Stimulated activated CD8-positive, alpha-beta memory T cell treated with anti-CD3 and anti-CD28 coated beads, Interleukin-4, amount 100 ng/mL, for 24 hours (primary cell): ENCODE measurements around the gene PPM1A.
A peak's percentile ranks its signal among the peaks of the same experiment; 100 is the strongest.

Source experiments
- DNase-seq: peaks from one replicate; pipeline ENCODE4 v3.0.0-alpha.2; 2020; ENCODE audit warnings: low read depth

Gene PPM1A

GRCh38 chr14:60227291-60227690, 21.7 kb upstream of the PPM1A start:
- no peak for DNase-seq

GRCh38 chr14:60229614-60230013, 19.4 kb upstream of the PPM1A start:
- DNase-seq: no peak

GRCh38 chr14:60232185-60232584, 16.8 kb upstream of the PPM1A start:
- no peak for DNase-seq

- no peak for DNase-seq
Measured at GRCh38 chr14:60233251-60233650, 15.8 kb upstream of the PPM1A start.

DNA sequence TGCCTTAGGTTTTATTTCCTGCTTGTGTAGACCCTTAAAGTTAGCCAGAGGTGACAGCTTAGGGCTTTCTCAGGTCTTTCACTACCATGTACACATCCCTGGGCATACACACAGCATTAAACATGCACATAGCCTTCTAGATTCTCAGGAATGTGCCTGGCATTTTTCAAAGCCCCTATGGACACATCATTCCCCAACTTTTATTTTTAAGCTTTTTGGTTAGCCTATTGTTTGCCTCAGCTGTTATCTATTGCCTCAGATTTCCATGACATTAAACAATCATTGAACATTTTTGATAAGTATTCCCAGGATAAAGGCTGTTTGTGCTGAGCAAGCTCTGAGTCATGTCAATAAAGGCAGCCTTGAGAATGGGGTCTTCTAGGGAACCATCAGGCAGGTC, 15.1 kb upstream of the PPM1A start:
- no peak for DNase-seq

DNA sequence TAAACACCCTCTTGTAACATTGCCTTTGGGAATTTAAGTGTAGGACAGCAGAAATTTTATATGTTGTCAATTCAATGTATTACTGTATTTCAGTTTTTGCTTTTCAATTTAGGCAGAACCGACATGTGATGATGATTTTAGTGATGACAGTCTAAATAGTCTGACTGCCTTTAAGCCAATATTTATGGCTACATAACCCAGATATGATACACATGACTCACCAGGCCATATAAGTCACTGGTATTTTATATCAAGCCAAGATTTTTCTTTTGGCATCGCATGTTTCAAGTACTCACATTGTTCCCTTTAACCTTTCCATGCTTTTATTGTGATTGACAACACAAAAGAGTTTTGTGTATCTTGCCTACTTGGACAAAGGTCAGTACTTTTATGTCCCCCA, 13.6 kb upstream of the PPM1A start:
- no peak for DNase-seq

GRCh38 chr14:60238955-60239354, 10.1 kb upstream of the PPM1A start:
- DNase-seq: no peak

DNA sequence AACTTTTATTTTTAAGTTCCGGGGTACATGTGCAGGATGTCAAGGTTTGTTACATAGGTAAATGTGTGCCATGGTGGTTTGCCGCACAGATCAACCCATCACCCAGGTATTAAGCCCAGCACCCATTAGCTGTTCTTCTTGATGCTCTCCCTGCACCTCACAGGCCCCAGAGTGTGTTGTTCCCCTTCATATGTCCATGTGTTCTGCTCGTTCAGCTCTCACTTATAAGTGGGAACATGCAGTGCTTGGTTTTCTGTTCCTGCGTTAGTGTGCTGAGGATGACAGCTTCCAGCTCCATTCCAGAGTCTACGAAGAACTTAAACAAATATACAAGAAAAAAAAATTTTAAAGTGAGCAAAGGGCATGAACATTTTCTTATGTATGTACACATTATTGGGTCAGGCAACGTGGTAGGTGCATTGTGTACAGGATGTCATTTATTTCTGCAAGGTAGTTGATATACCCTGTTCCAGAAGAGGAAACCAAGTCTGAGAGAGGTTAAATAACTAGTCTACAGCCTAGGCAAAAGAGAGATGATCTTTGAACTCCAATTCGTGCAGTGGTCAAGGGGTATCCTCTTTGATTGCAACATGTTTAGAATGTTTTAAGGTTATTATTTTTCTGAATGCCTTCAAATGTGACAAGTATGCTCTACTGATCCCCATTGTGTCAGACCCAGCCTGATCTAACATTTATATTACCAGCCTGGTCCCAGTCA, 8.7 kb upstream of the PPM1A start:
- no peak for DNase-seq

DNA sequence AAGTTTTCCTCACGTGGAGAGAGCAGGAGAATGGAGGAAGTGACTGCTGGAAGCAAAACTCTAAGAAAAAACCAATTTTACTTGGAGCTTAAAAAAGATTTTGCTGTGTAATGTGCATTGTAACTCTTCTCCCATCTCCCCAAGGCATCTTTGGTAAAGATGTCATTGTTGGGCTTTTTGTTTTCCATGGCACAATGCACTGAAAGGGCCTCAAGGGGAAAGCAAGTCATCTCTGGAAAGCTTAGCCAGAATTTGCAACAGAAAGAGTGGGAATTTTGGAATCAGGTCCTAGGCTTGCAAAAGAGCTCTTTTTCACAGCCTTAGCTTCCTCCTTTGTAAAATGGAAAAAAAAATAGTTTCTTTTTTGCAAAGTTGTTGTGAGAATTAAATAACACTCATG, 7.9 kb upstream of the PPM1A start:
- no peak for DNase-seq

DNA sequence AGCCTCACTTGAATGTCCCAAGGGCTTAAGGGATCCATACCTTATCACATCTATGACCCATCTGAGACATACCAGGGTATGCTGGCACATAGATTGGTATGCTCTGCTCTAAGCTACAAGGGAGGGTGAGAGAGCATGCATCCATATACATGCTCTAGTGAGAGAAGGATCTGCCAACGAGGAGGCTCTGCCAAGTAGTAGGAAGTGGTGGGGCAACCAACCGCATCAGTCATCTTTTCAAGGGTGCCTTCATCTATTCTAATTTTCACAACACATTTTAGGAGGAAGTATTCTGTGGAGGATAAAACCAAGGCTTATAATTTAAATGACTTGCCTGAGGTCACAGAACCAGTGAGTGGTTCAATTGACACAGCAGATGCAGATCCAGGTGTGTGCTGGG, 6.6 kb upstream of the PPM1A start:
- no peak for DNase-seq

DNA sequence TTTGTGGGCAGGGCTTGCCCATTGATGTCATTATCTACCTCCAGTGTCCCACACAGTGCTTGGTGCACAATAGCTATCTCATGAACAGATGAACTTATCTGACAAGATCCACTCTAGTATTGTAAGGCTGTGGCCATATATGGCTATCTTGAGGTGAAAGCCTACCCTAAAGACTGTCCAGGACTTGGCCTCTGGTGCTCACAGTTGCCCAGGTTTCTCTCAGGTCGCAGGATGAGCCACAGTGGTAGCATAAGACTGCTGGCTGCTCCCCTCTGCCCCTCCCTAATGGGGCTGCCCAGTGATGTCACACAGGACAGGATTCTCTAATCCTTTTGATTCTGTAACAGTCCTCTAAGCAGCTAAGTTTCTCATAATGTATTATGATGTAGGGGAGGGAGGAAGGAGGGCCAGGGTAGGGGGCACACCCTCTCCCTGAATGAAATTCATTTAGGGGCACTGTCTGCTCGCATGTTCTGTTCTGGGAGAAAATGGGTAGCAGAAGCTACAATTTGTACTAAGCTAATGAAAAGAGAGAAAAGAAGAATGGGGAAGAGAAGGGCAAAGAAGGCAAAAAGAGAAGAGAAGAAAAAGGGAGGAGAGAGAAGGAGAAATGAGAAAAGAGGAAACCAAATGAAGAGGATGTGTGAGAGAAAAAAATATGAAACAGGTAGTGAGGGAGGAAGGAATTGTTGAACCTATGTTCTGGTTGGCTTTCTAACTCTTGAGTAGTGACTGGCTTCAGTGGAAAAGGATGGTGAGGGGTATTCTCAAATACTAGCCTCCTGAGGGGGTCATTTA, 3.4 kb upstream of the PPM1A start:
- DNase-seq: no peak

DNA sequence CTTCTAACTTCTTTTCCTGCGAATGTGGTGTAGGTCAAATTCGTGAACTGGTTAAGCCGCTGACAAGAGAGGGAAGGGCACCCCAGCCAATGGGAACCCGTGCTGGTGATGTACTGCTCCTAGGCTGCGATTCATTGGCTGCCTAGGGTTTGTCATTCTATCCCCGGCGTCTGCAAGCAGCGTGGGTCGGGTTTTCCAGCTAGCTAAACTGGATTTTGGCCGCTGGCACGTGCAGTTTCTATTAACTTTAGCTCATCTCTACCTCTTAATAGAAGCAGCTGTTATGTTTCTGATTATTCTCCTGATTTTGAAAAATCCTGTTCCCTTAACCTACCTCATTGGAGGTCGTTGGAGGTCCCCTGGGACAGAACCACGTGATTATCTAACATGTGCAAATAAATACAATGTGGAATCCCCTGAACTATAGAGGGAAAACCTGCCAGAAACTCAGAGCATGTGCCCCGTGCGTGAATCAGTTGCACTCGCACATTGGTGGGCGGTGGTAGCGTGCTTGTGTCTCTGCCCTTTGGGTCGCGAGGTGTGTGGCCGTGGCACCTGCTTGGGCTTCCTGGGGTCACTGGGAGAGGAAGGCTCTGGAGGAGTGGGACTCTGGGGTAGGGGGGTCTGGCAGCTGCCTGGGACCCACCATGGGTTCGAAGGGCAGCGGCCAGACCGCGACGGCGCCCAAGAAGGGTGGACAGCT, 876 bp upstream of the PPM1A start:
- DNase-seq: peak; percentile 69

- DNase-seq: peak; percentile 64
Measured at GRCh38 chr14:60249321-60250256, 568 bp downstream of the PPM1A start.

DNA sequence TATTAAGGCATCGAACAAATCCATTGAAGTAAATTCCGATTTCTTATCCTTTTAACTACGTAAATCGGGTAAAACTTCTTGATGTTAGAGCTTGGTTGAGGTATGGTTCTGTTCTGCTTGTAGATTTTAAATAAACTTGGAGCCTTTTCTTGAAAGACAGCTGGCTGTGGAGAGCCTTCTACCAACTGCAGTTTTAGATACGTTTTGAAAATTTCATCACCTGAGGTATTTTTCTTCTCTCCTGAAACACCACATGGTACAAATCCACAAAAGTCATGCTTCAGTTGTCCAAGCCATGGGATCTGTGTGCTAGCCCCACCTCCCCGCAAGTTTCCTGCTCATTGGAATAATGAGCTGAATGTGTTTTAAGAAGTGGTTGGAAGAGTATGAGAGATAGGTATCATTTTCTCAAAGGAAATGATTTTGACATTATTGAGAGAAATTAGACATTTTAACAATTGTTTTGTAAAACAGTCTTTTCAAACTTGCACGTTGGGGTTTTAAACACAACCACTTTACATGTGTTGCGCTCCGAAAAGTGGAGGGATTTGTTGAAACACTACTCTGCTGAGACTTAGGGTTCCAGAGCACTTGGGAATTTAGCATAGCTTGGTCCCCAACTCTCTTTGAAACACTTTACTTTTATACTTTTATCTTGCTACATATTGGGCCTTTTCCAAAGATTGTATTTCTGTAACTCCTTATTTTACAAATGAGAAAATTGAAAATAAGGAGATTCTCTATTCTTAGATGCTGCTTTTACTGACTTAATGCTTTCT, 1.4 kb downstream of the PPM1A start:
- no peak for DNase-seq

DNA sequence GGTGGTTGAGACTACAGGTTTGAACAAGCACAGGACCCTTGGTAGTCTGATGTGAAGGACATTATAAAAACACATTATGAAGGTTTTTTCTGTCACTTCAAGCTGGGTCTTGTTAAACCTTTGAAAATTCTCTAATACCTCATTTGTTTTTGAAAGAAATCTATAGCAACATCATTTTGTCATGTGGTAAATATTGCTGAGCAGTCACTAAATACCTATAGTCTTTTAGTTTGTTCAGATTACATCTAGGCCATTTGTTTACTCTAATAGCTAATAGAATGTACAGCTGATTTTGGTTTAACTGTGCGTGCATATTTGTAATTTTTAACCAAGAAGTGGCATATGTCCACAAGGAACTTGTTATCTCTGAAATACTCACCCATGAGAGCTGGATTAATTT, 2.9 kb downstream of the PPM1A start:
- no peak for DNase-seq

- no peak for DNase-seq
Measured at GRCh38 chr14:60252630-60253029, 3.6 kb downstream of the PPM1A start.

- DNase-seq: no peak
Measured at GRCh38 chr14:60253649-60254048, 4.6 kb downstream of the PPM1A start.

DNA sequence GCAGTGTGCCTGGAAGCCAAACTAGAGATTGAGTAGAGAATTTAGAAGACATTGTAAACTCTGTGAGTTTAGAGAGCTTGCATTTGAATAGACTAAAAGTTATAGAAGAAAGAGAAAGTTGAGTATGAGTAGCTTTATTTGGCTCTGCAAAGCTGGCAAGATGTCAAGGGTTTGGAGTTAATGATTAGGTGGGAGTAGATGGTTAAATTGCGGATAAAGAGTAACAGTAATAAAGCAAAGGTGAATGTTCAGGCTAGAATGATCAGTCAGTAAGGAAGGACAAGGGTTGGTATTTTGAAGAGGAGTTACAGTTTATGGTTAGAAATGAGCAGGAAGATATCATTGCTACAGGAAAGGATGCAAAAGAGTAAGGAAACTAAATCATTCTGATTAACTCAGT, 5.2 kb downstream of the PPM1A start:
- DNase-seq: no peak

DNA sequence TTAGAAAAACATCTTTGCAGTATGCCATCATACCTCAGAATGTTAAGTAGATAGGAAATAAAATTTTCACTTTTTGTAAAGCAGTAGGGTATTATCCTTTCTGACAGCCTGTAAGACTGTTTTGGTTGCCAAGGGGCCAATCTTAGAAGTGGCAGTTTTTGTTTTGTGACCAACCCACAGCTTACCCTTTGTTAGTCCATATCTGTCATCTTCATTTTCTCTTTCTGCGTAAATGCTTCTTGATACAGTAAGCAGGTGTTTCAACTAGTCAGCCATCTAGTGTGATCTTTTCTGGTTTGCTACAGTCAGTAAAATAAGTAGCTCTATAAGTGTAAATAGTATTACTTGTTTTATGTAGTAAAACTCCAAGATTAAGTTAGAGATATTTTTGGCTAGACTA, 8.8 kb downstream of the PPM1A start:
- no peak for DNase-seq

DNA sequence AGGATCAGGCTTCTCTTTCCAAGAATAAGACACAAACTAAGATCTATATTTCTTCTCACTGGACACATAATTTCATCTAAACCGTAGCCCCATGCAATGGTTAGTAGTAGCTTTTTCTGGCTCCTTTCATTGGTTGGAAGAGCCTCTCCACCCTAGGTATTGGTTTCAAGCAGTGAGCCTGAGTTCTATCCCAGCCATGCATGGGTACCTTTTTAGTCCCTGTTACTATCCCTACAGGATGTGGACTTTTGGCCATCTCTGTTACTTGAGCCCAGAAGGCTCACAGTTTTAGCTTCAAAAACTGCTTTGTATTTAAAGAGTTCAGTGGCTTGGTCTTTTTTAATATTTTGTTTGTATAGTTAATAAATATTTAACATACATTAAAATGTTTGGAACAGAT, 16.1 kb downstream of the PPM1A start:
- no peak for DNase-seq
